Measurements from ENCODE around the gene FAM228A.

The FAM228A gene

DNA sequence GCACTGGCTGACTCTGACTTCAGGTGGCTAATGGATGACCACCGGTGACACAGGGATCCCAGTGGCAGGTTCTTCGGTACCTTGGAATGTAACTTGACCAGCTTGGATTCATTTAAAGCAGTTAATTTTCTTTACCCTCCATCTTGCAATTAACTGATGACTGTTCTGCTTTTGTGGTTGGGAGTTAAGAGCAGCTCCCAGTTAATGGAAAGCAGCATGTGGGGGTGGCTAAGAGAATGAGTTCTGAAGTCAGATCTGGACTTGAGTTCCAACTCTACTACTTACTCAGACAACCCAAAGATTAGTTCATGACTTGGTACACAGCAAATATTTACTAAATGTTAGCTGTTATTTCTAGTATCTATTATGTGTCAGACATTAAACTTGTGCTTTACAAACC is 58.5 kb downstream of the FAM228A start:
- Histone ChIP-seq H3K27ac (ENCODE audit: low read depth, low read length) (no peak overlapping the region), H3K27me3 (ENCODE audit: control insufficient read depth in 1 of 2, insufficient read depth in 2 of 2, low read length in 2 of 2) (no peaks in the 10 kb centered on the region), H3K4me3 (ENCODE audit: low read depth in 1 of 2, low read length in 2 of 2) (no peak overlapping the region), H3K9ac (ENCODE audit: low read length) (no peak overlapping the region), H3K4me1 (ENCODE audit: insufficient read depth, low read length) (no peaks in the 10 kb centered on the region), H3K9me3 (ENCODE audit: low read length) (no peaks in the 10 kb centered on the region), H3K36me3 (ENCODE audit: insufficient read depth, low read length) (peaks cover 5% of the 10 kb centered on the region)

DNA sequence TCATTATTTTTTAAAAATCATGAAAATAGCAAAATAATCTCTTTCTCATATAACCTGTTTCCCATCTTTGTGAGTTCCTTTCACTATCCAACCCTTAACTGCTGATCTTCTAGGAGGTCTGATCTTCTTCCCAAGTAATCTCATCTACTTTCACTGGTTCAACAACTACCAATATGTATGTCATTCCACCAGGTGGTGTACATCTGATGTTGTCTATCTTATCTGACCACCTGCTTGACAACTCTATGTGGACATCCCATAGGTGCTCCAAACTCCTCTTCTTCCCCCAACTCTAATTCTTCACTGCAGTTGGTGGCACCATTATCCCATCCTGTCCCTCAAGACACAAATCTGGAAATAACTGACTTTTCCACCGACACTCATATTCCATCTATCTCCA is 62.5 kb downstream of the FAM228A start:
- H3K27ac ChIP-seq (ENCODE audit: low read depth, low read length): no peak overlapping the region
- H3K9me3 ChIP-seq (ENCODE audit: low read length): no peaks in the 10 kb centered on the region
- H3K9ac ChIP-seq (ENCODE audit: low read length): no peak overlapping the region
- no peaks in the 10 kb centered on the region for H3K27me3 ChIP-seq (ENCODE audit: control insufficient read depth in 1 of 2, insufficient read depth in 2 of 2, low read length in 2 of 2)
- H3K4me1 ChIP-seq (ENCODE audit: insufficient read depth, low read length): no peaks in the 10 kb centered on the region
- H3K4me3 ChIP-seq (ENCODE audit: low read depth in 1 of 2, low read length in 2 of 2): no peak overlapping the region
- H3K36me3 ChIP-seq (ENCODE audit: insufficient read depth, low read length): no peaks in the 10 kb centered on the region

DNA sequence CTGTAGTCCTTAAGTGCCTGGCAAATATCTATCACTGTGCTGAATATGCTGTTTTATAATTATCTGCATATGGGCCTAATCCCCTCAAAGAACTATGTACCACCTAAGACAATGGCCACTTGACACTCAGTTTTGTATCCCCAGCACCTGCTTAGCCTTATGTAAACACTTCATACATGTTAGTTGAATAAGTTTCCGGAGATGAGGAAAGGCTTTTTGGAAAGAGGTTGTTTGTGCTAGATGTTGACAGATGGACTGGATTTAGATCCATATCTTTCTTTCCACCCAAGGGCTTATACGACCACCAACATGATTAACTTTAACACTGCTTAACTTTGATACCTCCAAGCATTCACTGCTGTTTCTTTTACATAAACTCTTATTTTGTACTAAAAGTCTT is 63.3 kb downstream of the FAM228A start:
- H3K27me3 ChIP-seq (ENCODE audit: control insufficient read depth in 1 of 2, insufficient read depth in 2 of 2, low read length in 2 of 2): no peaks in the 10 kb centered on the region
- peaks cover 4% of the 10 kb centered on the region for H3K36me3 ChIP-seq (ENCODE audit: insufficient read depth, low read length)
- no peak overlapping the region for H3K27ac ChIP-seq (ENCODE audit: low read depth, low read length)
- no peak overlapping the region for H3K4me3 ChIP-seq (ENCODE audit: low read depth in 1 of 2, low read length in 2 of 2)
- no peak overlapping the region for H3K9ac ChIP-seq (ENCODE audit: low read length)
- no peaks in the 10 kb centered on the region for H3K9me3 ChIP-seq (ENCODE audit: low read length)
- no peaks in the 10 kb centered on the region for H3K4me1 ChIP-seq (ENCODE audit: insufficient read depth, low read length)

DNA sequence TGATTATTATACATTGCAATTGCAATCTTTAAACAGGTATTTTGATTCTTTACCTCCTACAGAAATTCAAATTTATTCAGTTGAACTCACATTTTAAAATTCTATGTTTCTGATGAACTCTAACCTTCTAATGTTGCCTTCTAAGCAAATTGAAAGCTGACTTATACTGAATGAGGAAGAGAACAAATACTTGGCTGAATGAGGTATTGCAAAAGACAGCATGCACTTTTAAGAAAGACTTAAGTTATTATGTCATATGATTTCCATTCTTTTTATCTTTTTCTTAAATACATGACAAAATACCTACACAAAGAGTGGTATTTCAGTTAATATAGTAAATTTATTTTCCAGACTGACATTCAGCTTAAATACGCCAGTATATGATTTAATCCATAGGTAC is 64.7 kb downstream of the FAM228A start:
- H3K27ac ChIP-seq (ENCODE audit: low read depth, low read length): no peak overlapping the region
- no peaks in the 10 kb centered on the region for H3K4me1 ChIP-seq (ENCODE audit: insufficient read depth, low read length)
- no peaks in the 10 kb centered on the region for H3K27me3 ChIP-seq (ENCODE audit: control insufficient read depth in 1 of 2, insufficient read depth in 2 of 2, low read length in 2 of 2)
- H3K9me3 ChIP-seq (ENCODE audit: low read length): no peaks in the 10 kb centered on the region
- no peak overlapping the region for H3K9ac ChIP-seq (ENCODE audit: low read length)
- peaks cover 9% of the 10 kb centered on the region for H3K36me3 ChIP-seq (ENCODE audit: insufficient read depth, low read length)
- no peak overlapping the region for H3K4me3 ChIP-seq (ENCODE audit: low read depth in 1 of 2, low read length in 2 of 2)

Measured in muscle layer of colon (tissue), 2 donors.